ENCODE results near the gene POMT1. TPM values are rescaled to one million over a fixed set of nuclear protein-coding genes. Genes with fewer than 3 reads are reported as not detected.
A peak's percentile ranks its signal among the peaks of the same experiment; 100 is the strongest.

The POMT1 gene
- total RNA-seq, 4 donors from 2014 or later = 14.6 to 27.8 (median 18.4) TPM

GRCh38 chr9:131487621-131488031 lies 15.1 kb upstream of the POMT1 start:
- no peak for DNase-seq
- intact Hi-C loops (cut with DNase I) = loop anchor here (10.0 kb wide), 1 partner anchor 113 kb away; no protein-coding TSS in a partner anchor
- Histone ChIP-seq H3K9me3 (no peaks in the 10 kb centered on the region), H3K27me3 (no peaks in the 10 kb centered on the region), H3K36me3 (peaks cover 81 to 100% (median 90%) of the 10 kb centered on the region in 3 donors), H3K4me3 (no peak overlapping the region), H3K4me1 (peaks cover 0 to 23% (median 12%) of the 10 kb centered on the region in 3 donors), H3K27ac (peak overlapping the region in 1 of 4 donors; percentile 12)
- TF ChIP-seq CTCF (IDR thresholded peaks at IDR 0.05) (no peak), POLR2A (IDR thresholded peaks at IDR 0.05) (no peak)
- 74 to 84% methylated on average over 9 to 10 of the region's 14 CpGs for WGBS, 2 donors

GRCh38 chr9:131490514-131490913 lies 12.2 kb upstream of the POMT1 start:
- H3K9me3 ChIP-seq = no peaks in the 10 kb centered on the region
- no peak for DNase-seq
- no peaks in the 10 kb centered on the region for H3K4me1 ChIP-seq
- H3K36me3 ChIP-seq = peaks cover 79 to 100% (median 91%) of the 10 kb centered on the region in 3 donors
- no peaks in the 10 kb centered on the region for H3K27me3 ChIP-seq
- 65 to 73% methylated on average over 8 of the region's 8 CpGs for WGBS, 2 donors
- intact Hi-C loops (cut with DNase I) = no loop called here
- H3K27ac ChIP-seq = no peak overlapping the region
- H3K4me3 ChIP-seq = no peak overlapping the region
- TF ChIP-seq CTCF (IDR thresholded peaks at IDR 0.05) (no peak), POLR2A (IDR thresholded peaks at IDR 0.05) (no peak)

- no peaks in the 10 kb centered on the region for H3K9me3 ChIP-seq
- 86 to 95% methylated on average over 8 to 16 of the region's 20 CpGs for WGBS, 2 donors
- H3K27ac ChIP-seq = no peak overlapping the region
- H3K4me1 ChIP-seq = no peaks in the 10 kb centered on the region
- H3K27me3 ChIP-seq = no peaks in the 10 kb centered on the region
- H3K36me3 ChIP-seq = peaks cover 79 to 100% (median 91%) of the 10 kb centered on the region in 3 donors
- no peak for DNase-seq
- intact Hi-C loops (cut with DNase I) = no loop called here
- no peak overlapping the region for H3K4me3 ChIP-seq
- TF ChIP-seq POLR2A (IDR thresholded peaks at IDR 0.05) (no peak), CTCF (IDR thresholded peaks at IDR 0.05) (no peak)
Observed at GRCh38 chr9:131491001-131491710, 11.6 kb upstream of the POMT1 start.

GRCh38 chr9:131492070-131492469 lies 10.6 kb upstream of the POMT1 start:
- H3K9me3 ChIP-seq = no peaks in the 10 kb centered on the region
- intact Hi-C loops (cut with DNase I) = no loop called here
- H3K27me3 ChIP-seq = no peaks in the 10 kb centered on the region
- no peaks in the 10 kb centered on the region for H3K4me1 ChIP-seq
- H3K4me3 ChIP-seq = no peak overlapping the region
- H3K36me3 ChIP-seq = peaks cover 84 to 100% (median 91%) of the 10 kb centered on the region in 3 donors
- TF ChIP-seq POLR2A (IDR thresholded peaks at IDR 0.05) = no peak
- TF ChIP-seq CTCF (IDR thresholded peaks at IDR 0.05) = no peak
- H3K27ac ChIP-seq = no peak overlapping the region
- DNase-seq = no peak
- 83% methylated on average over 1 of the region's 6 CpGs; no CpG with 5 or more reads in 1 of the 2 donors for WGBS, 2 donors

- intact Hi-C loops (cut with DNase I) = no loop called here
- no peak overlapping the region for H3K4me3 ChIP-seq
- WGBS, 2 donors = 69 to 86% methylated on average over 2 to 9 of the region's 22 CpGs
- H3K27ac ChIP-seq = no peak overlapping the region
- TF ChIP-seq POLR2A (IDR thresholded peaks at IDR 0.05) (no peak), CTCF (IDR thresholded peaks at IDR 0.05) (no peak)
- peaks cover 68 to 100% (median 85%) of the 10 kb centered on the region in 3 donors for H3K36me3 ChIP-seq
- no peaks in the 10 kb centered on the region for H3K9me3 ChIP-seq
- no peaks in the 10 kb centered on the region for H3K27me3 ChIP-seq
- no peak for DNase-seq
- H3K4me1 ChIP-seq = no peaks in the 10 kb centered on the region
Observed at GRCh38 chr9:131494296-131494870, 8.3 kb upstream of the POMT1 start.
